ELR (cell line): Measurements from ENCODE around the gene BMPER.

Experiments
- DNase-seq: peaks from one replicate; pipeline ENCODE4 v3.0.0-alpha.2; 2015; ENCODE audit warnings: low read depth

The BMPER gene

GRCh38 chr7:34062341-34062740, 157.0 kb downstream of the BMPER start:
- DNase-seq: no peak

- no peak for DNase-seq
Observed at GRCh38 chr7:34062826-34063225, 157.5 kb downstream of the BMPER start.

- no peak for DNase-seq
Observed at GRCh38 chr7:34064519-34065158, 159.3 kb downstream of the BMPER start.

GRCh38 chr7:34066411-34066810, 161.1 kb downstream of the BMPER start:
- DNase-seq: no peak

- no peak for DNase-seq
Observed at GRCh38 chr7:34067005-34067778, 161.9 kb downstream of the BMPER start.

GRCh38 chr7:34069676-34070075, 164.3 kb downstream of the BMPER start:
- peak; percentile 79 for DNase-seq

- DNase-seq: peak; percentile 80
Observed at GRCh38 chr7:34070511-34071323, 165.4 kb downstream of the BMPER start.

- peak; percentile 29 for DNase-seq
Observed at GRCh38 chr7:34073676-34074075, 168.3 kb downstream of the BMPER start.

GRCh38 chr7:34074421-34074820, 169.1 kb downstream of the BMPER start:
- DNase-seq: no peak

GRCh38 chr7:34075523-34076370, 170.4 kb downstream of the BMPER start:
- peak; percentile 65 for DNase-seq

- DNase-seq: no peak
Observed at GRCh38 chr7:34077168-34077567, 171.8 kb downstream of the BMPER start.

GRCh38 chr7:34078864-34079263, 173.5 kb downstream of the BMPER start:
- no peak for DNase-seq

- DNase-seq: peak; percentile 62
Observed at GRCh38 chr7:34080513-34080912, 175.2 kb downstream of the BMPER start.

- no peak for DNase-seq
Observed at GRCh38 chr7:34081935-34082334, 176.6 kb downstream of the BMPER start.

- no peak for DNase-seq
Observed at GRCh38 chr7:34083440-34083839, 178.1 kb downstream of the BMPER start.

GRCh38 chr7:34084651-34085050, 179.3 kb downstream of the BMPER start:
- no peak for DNase-seq

- peak; percentile 60 for DNase-seq
Observed at GRCh38 chr7:34086064-34086463, 180.7 kb downstream of the BMPER start.

GRCh38 chr7:34086981-34087380, 181.6 kb downstream of the BMPER start:
- no peak for DNase-seq

GRCh38 chr7:34087892-34088891, 182.9 kb downstream of the BMPER start:
- DNase-seq: peak; percentile 68

GRCh38 chr7:34090816-34091215, 185.5 kb downstream of the BMPER start:
- DNase-seq: no peak
